ENCODE measurements around the gene ABI3BP. TPM values are rescaled to one million over a fixed set of nuclear protein-coding genes. Genes with fewer than 3 reads are reported as not detected.

Gene ABI3BP
- total RNA-seq, 1 experiment from 2014 or later, result 0.15 TPM

DNA sequence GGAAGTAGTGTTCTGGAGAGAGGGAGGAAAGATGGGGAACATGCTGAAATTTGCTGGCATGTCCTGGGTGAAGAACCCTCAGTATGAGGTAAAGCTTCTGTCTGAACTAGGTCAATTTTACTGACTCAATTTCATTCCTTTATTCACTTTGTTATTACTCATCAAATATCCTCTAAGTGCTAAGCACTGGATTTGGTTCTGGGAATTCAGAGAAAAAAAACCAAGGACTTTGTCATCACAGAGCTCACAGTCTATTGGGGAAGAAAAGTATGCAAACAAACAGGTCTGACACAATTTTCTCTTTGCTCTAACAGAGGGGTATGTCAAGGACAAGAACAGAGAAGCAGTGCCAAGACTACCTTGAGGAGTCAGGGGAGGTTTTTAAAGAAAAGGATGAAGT, 215.9 kb downstream of the ABI3BP start:
- H3K9me2 ChIP-seq (ENCODE audit: insufficient read depth), result no peaks in the 10 kb centered on the region
- no peaks in the 10 kb centered on the region for H3K9me3 ChIP-seq (ENCODE audit: control insufficient read depth in 1 of 2, insufficient read depth in 1 of 2, low read depth in 1 of 2, low read length in 2 of 2)
- no peak for TF ChIP-seq CEBPB (IDR thresholded peaks at IDR 0.05; ENCODE audit: low read depth)
- TF ChIP-seq EGR1 (IDR thresholded peaks at IDR 0.05; ENCODE audit: low read depth), result no peak
- no peak for TF ChIP-seq SRF (IDR thresholded peaks at IDR 0.05; ENCODE audit: low read depth)
- no peak for TF ChIP-seq POLR2AphosphoS5 (IDR thresholded peaks at IDR 0.05; ENCODE audit: low read depth, low read length)
- TF ChIP-seq, protein P1, sequence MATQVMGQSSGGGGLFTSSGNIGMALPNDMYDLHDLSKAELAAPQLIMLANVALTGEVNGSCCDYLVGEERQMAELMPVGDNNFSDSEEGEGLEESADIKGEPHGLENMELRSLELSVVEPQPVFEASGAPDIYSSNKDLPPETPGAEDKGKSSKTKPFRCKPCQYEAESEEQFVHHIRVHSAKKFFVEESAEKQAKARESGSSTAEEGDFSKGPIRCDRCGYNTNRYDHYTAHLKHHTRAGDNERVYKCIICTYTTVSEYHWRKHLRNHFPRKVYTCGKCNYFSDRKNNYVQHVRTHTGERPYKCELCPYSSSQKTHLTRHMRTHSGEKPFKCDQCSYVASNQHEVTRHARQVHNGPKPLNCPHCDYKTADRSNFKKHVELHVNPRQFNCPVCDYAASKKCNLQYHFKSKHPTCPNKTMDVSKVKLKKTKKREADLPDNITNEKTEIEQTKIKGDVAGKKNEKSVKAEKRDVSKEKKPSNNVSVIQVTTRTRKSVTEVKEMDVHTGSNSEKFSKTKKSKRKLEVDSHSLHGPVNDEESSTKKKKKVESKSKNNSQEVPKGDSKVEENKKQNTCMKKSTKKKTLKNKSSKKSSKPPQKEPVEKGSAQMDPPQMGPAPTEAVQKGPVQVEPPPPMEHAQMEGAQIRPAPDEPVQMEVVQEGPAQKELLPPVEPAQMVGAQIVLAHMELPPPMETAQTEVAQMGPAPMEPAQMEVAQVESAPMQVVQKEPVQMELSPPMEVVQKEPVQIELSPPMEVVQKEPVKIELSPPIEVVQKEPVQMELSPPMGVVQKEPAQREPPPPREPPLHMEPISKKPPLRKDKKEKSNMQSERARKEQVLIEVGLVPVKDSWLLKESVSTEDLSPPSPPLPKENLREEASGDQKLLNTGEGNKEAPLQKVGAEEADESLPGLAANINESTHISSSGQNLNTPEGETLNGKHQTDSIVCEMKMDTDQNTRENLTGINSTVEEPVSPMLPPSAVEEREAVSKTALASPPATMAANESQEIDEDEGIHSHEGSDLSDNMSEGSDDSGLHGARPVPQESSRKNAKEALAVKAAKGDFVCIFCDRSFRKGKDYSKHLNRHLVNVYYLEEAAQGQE (IDR thresholded peaks at IDR 0.05; ENCODE audit: low read depth), result no peak
- no peak for TF ChIP-seq SIN3A (IDR thresholded peaks at IDR 0.05; ENCODE audit: low read depth)
- no peak for TF ChIP-seq SP1 (IDR thresholded peaks at IDR 0.05; ENCODE audit: low read depth)
- no peak for TF ChIP-seq FOSL1 (IDR thresholded peaks at IDR 0.05; ENCODE audit: low read depth)
- no peak for TF ChIP-seq ZNF274 (IDR thresholded peaks at IDR 0.05; ENCODE audit: low read depth, low read length)
- no peak for TF ChIP-seq POLR2A (IDR thresholded peaks at IDR 0.05; ENCODE audit: borderline replicate concordance, extremely low read depth, insufficient read depth, insufficient read length)
- no peak for TF ChIP-seq RAD21 (IDR thresholded peaks at IDR 0.05; ENCODE audit: low read depth)
- no peak for TF ChIP-seq ELF1 (IDR thresholded peaks at IDR 0.05; ENCODE audit: borderline replicate concordance, low read depth)
- no peak for TF ChIP-seq TCF7L2 (IDR thresholded peaks at IDR 0.05; ENCODE audit: borderline replicate concordance, extremely low read depth, insufficient read depth, insufficient read length)
- no peak for TF ChIP-seq CBX3 (IDR thresholded peaks at IDR 0.05; ENCODE audit: low read depth)
- TF ChIP-seq, protein P2, sequence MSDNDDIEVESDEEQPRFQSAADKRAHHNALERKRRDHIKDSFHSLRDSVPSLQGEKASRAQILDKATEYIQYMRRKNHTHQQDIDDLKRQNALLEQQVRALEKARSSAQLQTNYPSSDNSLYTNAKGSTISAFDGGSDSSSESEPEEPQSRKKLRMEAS (IDR thresholded peaks at IDR 0.05), result no peak
- TF ChIP-seq EZH2 (IDR thresholded peaks at IDR 0.05), result no peak
- TF ChIP-seq YY1 (IDR thresholded peaks at IDR 0.05; ENCODE audit: extremely low read depth, insufficient replicate concordance, low read depth, low read length), result no peak
- TF ChIP-seq, protein P3, sequence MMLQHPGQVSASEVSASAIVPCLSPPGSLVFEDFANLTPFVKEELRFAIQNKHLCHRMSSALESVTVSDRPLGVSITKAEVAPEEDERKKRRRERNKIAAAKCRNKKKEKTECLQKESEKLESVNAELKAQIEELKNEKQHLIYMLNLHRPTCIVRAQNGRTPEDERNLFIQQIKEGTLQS (IDR thresholded peaks at IDR 0.05), result no peak
- no peak for TF ChIP-seq JUND (IDR thresholded peaks at IDR 0.05)
- TF ChIP-seq, protein P4, sequence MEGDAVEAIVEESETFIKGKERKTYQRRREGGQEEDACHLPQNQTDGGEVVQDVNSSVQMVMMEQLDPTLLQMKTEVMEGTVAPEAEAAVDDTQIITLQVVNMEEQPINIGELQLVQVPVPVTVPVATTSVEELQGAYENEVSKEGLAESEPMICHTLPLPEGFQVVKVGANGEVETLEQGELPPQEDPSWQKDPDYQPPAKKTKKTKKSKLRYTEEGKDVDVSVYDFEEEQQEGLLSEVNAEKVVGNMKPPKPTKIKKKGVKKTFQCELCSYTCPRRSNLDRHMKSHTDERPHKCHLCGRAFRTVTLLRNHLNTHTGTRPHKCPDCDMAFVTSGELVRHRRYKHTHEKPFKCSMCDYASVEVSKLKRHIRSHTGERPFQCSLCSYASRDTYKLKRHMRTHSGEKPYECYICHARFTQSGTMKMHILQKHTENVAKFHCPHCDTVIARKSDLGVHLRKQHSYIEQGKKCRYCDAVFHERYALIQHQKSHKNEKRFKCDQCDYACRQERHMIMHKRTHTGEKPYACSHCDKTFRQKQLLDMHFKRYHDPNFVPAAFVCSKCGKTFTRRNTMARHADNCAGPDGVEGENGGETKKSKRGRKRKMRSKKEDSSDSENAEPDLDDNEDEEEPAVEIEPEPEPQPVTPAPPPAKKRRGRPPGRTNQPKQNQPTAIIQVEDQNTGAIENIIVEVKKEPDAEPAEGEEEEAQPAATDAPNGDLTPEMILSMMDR (IDR thresholded peaks at IDR 0.05 in 2 of 3, conservative IDR thresholded peaks at IDR 0.05 in 1 of 3; ENCODE audit: borderline replicate concordance in 1 of 3, insufficient read depth in 1 of 3, low read depth in 2 of 3, low read length in 2 of 3), result no peak
- ChIA-PET RAD21 (ENCODE audit: low non-redundant PET in 1 of 2, low total read pairs in 2 of 2, uncharacterized antibody in 2 of 2, unreplicated experiment in 2 of 2) (interaction anchor here (0.9 to 1.6 kb wide), 2 partner anchors 142 to 315 kb away, joined by 3 read pairs; no protein-coding TSS in a partner anchor), CTCF (interaction anchor here (0.7 to 1.1 kb wide), 2 partner anchors 174 to 315 kb away, joined by 3 to 6 read pairs; no protein-coding TSS in a partner anchor), POLR2A (no interaction called here)
- ATAC-seq (no peak), DNase-seq (ENCODE audit: low read depth, low spot score) (no peak)
- no peak overlapping the region for H2AFZ ChIP-seq (ENCODE audit: low read depth, low read length, poor library complexity, severe bottlenecking)
- H3K27me3 ChIP-seq (ENCODE audit: insufficient read depth, low read length), result no peaks in the 10 kb centered on the region
- no peaks in the 10 kb centered on the region for H4K20me1 ChIP-seq (ENCODE audit: insufficient read depth)
- no TSS peak for BruUV-seq (replicated peaks)
- H3K9ac ChIP-seq (ENCODE audit: low read length), result no peak overlapping the region
- intact Hi-C loops (cut with micrococcal nuclease), result no loop called here
- H3K4me1 ChIP-seq (ENCODE audit: control insufficient read depth in 1 of 2, insufficient read depth in 2 of 2, low read length in 2 of 2), result no peaks in the 10 kb centered on the region
- no peaks in the 10 kb centered on the region for H3K79me2 ChIP-seq (ENCODE audit: insufficient read depth, low read length)
- H3K36me3 ChIP-seq (ENCODE audit: control insufficient read depth in 1 of 2, insufficient read depth in 2 of 2, low read length in 2 of 2), result no peaks in the 10 kb centered on the region
- H3K4me3 ChIP-seq (replicated peaks in 1 of 2; ENCODE audit: low read depth in 1 of 2, low read length in 2 of 2), result no peak overlapping the region
- no peak overlapping the region for H3K4me2 ChIP-seq (ENCODE audit: low read length)
- no peak overlapping the region for H3K27ac ChIP-seq (ENCODE audit: low read depth, low read length)
